Psoas muscle (tissue), 8 donors: ENCODE results near the gene CLIC3. TPM values are rescaled to one million over a fixed set of nuclear protein-coding genes. Genes with fewer than 3 reads are reported as not detected.
A peak's percentile ranks its signal among the peaks of the same experiment; 100 is the strongest.

ENCODE experiments used
- ATAC-seq, 4 donors: fragments of 200-7000 bp; cut with Tn5 transposase; one replicate each; pipeline ENCODE4 v1.9.1; 2020; ENCODE audit warnings: moderate library complexity in 3 of 4, mild to moderate bottlenecking in 2 of 4
- DNase-seq, 2 donors: peaks; one replicate each; pipeline ENCODE4 v3.0.0-alpha.2; 2020
- H3K27ac ChIP-seq: fragments of 200-600 bp; one replicate; pipeline ENCODE4 v1.8.0; 2022
- H3K27me3 ChIP-seq, 3 donors: fragments of 200-600 bp in 1 of 3; one replicate each; pipeline versions ENCODE4 v1.6.1 to v1.8.0; 2013 to 2022; ENCODE audit warnings: low read length in 2 of 3, mild to moderate bottlenecking in 2 of 3, moderate library complexity in 1 of 3; ENCODE audit not compliant: insufficient read depth in 3 of 3
- H3K36me3 ChIP-seq, 2 donors: fragments of 200-600 bp in 1 of 2; one replicate each; pipeline versions ENCODE4 v1.6.1 to v1.8.0; 2013 to 2022; ENCODE audit warnings: low read depth in 1 of 2, mild to moderate bottlenecking in 1 of 2, moderate library complexity in 1 of 2; ENCODE audit not compliant: insufficient read depth in 1 of 2
- H3K4me1 ChIP-seq: fragments of 200-600 bp; one replicate; pipeline ENCODE4 v1.8.0; 2022
- H3K4me3 ChIP-seq: fragments of 200-600 bp; one replicate; pipeline ENCODE4 v1.8.0; 2022; ENCODE audit warnings: mild to moderate bottlenecking
- H3K9me3 ChIP-seq: fragments of 200-600 bp; one replicate; pipeline ENCODE4 v1.8.0; 2022
- CTCF ChIP-seq: fragments of 200-600 bp; IDR thresholded peaks from one replicate; pipeline ENCODE4 v1.8.0; 2022; ENCODE audit warnings: antibody characterized with exemption
- WGBS, 3 donors: extraction: QIAGEN DNeasy Blood & Tissue Kit; methylation state at CpG; one replicate each; pipeline versions ENCODE4 v1.1.6 to v1.1.7; 2013; 5-methylcytosine and 5-hydroxymethylcytosine counted together
- intact Hi-C, 2 donors: fragments of 100-400 bp; cut with DNase I; formaldehyde crosslinking; loops; one replicate each; pipeline versions ENCODE4 v1.11.0 to v1.14.2; 2022
- polyA plus RNA-seq, 3 donors: library from polyadenylated mRNA; stranded (reverse); fragments of 200-250 nt; gene quantifications; one replicate each; pipeline ENCODE4 v1.2.3, GENCODE V29; 2013
- total RNA-seq, 4 donors: library from RNA; stranded (reverse); fragmentation: NEBNext Ultra II Directional in 2 of 4; extraction: Animal tissue kit (Norgen Biotek cat#: 25700) in 2 of 4; gene quantifications; one replicate each; pipeline versions ENCODE4 v1.2.1 to v1.2.4, GENCODE V29; 2021 to 2023
- donor health status: healthy with polysubstance abuse.
- donor health status: DM: no; HTN: no; CAD: no; lungs with moderate emphysema.
- donor health status: Bipolar disorder and iron deficiency.
- donor health status: healthy.
- donor health status: DM: yes; HTN: yes; CAD: no.
- donor health status: DM: no; HTN: no; CAD: no.
- donor health status: DM: no; HTN: no; CAD: no.
- donor health status: DM: yes; HTN: yes; CAD: no.

The CLIC3 gene
- total and polyA plus RNA-seq, 7 donors = 0.38 to 0.94 (median 0.67) TPM; not detected in 1

- ATAC-seq = peak; percentile 38 to 80 (median 60)
- intact Hi-C loops = loop anchor here in 1 of 2 donors (10.0 kb wide), 1 partner anchor 177 kb away; the partner anchor contains the start of genes AJM1 and PHPT1
- no peak overlapping the region for H3K27ac ChIP-seq
- H3K4me1 ChIP-seq = peaks cover 9% of the 10 kb centered on the region
- TF ChIP-seq CTCF = no peak
- no peaks in the 10 kb centered on the region for H3K9me3 ChIP-seq
- H3K27me3 ChIP-seq = no peaks in the 10 kb centered on the region
- H3K4me3 ChIP-seq = no peak overlapping the region
- H3K36me3 ChIP-seq = peaks cover 0 to 27% of the 10 kb centered on the region in 2 donors
- DNase-seq = peak; percentile 54 to 81
- 55 to 68% (median 59%) methylated on average over 28 to 30 of the region's 30 CpGs for WGBS, 3 donors
Observed at GRCh38 chr9:137021979-137022661, 25.8 kb upstream of the CLIC3 start.

GRCh38 chr9:137021568-137021978 is 25.2 kb upstream of the CLIC3 start:
- Histone ChIP-seq H3K27ac (no peak overlapping the region), H3K4me1 (peaks cover 4% of the 10 kb centered on the region), H3K4me3 (no peak overlapping the region), H3K36me3 (peaks cover 0 to 32% of the 10 kb centered on the region in 2 donors), H3K27me3 (no peaks in the 10 kb centered on the region), H3K9me3 (no peaks in the 10 kb centered on the region)
- intact Hi-C loops = loop anchor here in 1 of 2 donors (10.0 kb wide), 1 partner anchor 177 kb away; the partner anchor contains the start of genes AJM1 and PHPT1
- no peak for DNase-seq
- WGBS, 3 donors = 86 to 89% (median 88%) methylated on average over 6 of the region's 6 CpGs
- ATAC-seq = no peak
- no peak for TF ChIP-seq CTCF

- H3K4me1 ChIP-seq = no peaks in the 10 kb centered on the region
- no peak overlapping the region for H3K4me3 ChIP-seq
- TF ChIP-seq CTCF = no peak
- H3K9me3 ChIP-seq = no peaks in the 10 kb centered on the region
- 93 to 97% (median 96%) methylated on average over 28 to 32 of the region's 32 CpGs for WGBS, 3 donors
- H3K27ac ChIP-seq = no peak overlapping the region
- H3K27me3 ChIP-seq = no peaks in the 10 kb centered on the region
- intact Hi-C loops = loop anchor here in 1 of 2 donors (10.0 kb wide), 1 partner anchor 176 kb away; the partner anchor contains the start of genes AJM1 and PHPT1
- DNase-seq (no peak), ATAC-seq (no peak)
- peaks cover 0 to 38% of the 10 kb centered on the region in 2 donors for H3K36me3 ChIP-seq
Observed at GRCh38 chr9:137020771-137021567, 24.6 kb upstream of the CLIC3 start.

GRCh38 chr9:137019891-137020683 is 23.7 kb upstream of the CLIC3 start:
- no peak for TF ChIP-seq CTCF
- no peaks in the 10 kb centered on the region for H3K27me3 ChIP-seq
- H3K4me3 ChIP-seq = no peak overlapping the region
- ATAC-seq (no peak), DNase-seq (no peak)
- intact Hi-C loops = loop anchor here in 1 of 2 donors (10.0 kb wide), 1 partner anchor 175 kb away; the partner anchor contains the start of genes AJM1 and PHPT1
- H3K36me3 ChIP-seq = peaks cover 0 to 47% of the 10 kb centered on the region in 2 donors
- H3K4me1 ChIP-seq = no peaks in the 10 kb centered on the region
- H3K9me3 ChIP-seq = no peaks in the 10 kb centered on the region
- no peak overlapping the region for H3K27ac ChIP-seq
- 92 to 93% (median 92%) methylated on average over 32 to 34 of the region's 34 CpGs for WGBS, 3 donors
